ENCODE data around the gene CHIA.

GRCh38 chr1:111280267-111280666 is 10.4 kb upstream of the CHIA start:
- TF ChIP-seq YY1 (IDR thresholded peaks at IDR 0.05; ENCODE audit: insufficient read depth, insufficient read length) (no peak), ZNF274 (IDR thresholded peaks at IDR 0.05; ENCODE audit: low read depth, low read length) (no peak)
